ENCODE results near the gene CCL1.

DNA sequence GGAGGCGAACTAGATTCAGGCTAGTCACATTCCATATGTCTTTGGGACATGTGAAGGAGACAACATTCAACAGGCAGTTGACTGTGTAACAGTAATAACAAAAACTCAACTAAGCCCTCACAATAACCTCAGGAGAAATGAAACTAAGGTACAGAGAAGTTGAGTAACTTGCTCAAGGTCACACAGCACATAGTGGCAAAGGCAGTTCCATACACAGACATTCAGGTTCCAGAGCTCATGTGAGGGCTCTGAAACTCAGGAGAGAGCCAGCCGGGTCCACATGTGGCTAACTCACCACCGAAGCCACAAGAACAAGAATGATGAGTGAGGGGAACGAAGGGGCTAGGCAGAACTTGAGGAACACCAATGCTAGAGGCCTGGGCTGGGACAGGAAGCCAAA lies 46.3 kb upstream of the CCL1 start:
- TF ChIP-seq ZBTB44 (tag by site-specific recombination; IDR thresholded peaks at IDR 0.05) (no peak), YY1 (tag by site-specific recombination; IDR thresholded peaks at IDR 0.05) (no peak)

Data from HEK293 (cell line).